ENCODE measurements around the gene EPS8L1. TPM values are rescaled to one million over a fixed set of nuclear protein-coding genes. Genes with fewer than 3 reads are reported as not detected.

Gene EPS8L1
- total RNA-seq, 1 donor from 2014 or later: 0.88 TPM

DNA sequence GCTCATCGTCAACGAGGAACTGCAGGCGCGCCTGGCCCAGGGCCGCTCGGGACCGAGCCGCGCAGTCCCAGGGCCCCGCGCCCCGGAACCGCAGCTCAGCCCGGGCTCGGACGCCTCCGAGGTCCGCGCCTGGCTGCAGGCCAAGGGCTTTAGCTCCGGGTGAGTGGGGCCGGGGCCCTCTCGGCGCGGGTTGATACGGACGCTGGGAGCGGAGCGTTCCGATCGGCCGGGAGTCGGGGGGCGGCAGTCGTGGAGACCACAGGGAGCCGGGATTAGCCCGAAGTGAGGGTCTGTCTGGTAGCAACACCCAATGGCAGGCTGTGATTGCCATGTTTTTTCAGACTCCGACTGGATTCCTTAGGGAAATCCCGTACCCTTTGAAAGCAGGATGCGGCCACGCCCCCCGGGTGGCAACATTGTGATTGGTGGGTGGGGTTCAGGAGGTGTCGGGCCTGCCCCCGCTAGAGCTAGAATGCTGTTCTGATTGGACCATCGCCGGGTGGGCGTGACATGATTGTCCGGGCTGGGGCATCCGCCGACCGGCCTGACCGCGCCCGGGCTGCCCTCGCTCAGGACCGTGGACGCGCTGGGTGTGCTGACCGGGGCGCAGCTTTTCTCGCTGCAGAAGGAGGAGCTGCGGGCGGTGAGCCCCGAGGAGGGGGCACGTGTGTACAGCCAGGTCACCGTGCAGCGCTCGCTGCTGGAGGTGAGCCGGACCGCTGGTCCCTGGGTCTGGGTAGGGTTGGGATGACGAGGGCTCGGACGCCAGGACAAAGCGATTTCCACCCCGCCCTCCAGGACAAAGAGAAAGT is 11.3 kb downstream of the EPS8L1 start:
- Histone ChIP-seq H3K27me3 (ENCODE audit: low read depth) (peaks cover 48% of the 10 kb centered on the region), H3K27ac (replicated peaks) (peak overlapping the region; percentile 64), H3K4me1 (peaks cover 46% of the 10 kb centered on the region), H3K9me3 (replicated peaks) (no peaks in the 10 kb centered on the region), H3K36me3 (peaks cover 17% of the 10 kb centered on the region), H3K4me3 (peak overlapping the region; percentile 70)
- TF ChIP-seq, protein P1, sequence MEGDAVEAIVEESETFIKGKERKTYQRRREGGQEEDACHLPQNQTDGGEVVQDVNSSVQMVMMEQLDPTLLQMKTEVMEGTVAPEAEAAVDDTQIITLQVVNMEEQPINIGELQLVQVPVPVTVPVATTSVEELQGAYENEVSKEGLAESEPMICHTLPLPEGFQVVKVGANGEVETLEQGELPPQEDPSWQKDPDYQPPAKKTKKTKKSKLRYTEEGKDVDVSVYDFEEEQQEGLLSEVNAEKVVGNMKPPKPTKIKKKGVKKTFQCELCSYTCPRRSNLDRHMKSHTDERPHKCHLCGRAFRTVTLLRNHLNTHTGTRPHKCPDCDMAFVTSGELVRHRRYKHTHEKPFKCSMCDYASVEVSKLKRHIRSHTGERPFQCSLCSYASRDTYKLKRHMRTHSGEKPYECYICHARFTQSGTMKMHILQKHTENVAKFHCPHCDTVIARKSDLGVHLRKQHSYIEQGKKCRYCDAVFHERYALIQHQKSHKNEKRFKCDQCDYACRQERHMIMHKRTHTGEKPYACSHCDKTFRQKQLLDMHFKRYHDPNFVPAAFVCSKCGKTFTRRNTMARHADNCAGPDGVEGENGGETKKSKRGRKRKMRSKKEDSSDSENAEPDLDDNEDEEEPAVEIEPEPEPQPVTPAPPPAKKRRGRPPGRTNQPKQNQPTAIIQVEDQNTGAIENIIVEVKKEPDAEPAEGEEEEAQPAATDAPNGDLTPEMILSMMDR (IDR thresholded peaks at IDR 0.05; ENCODE audit: borderline replicate concordance): no peak
- DNase-seq: peak; percentile 96
- intact Hi-C loops (cut with micrococcal nuclease): no loop called here

DNA sequence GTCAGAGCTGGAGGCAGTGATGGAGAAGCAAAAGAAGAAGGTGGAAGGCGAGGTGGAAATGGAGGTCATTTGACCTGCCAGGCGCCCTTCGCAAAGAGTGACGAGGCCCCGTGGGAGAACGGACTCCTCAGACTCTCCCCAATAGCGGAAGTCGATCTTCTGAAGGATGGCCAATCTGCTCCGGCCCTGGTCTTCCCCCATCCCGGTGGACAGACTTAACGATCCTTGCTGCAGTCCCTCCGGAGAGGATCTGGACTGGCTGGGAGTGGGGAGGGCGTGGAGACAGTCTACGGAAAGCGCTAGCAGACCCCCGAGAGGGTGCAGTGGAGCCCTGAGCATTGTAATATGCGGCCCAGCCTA is 11.9 kb downstream of the EPS8L1 start:
- Histone ChIP-seq H3K9me3 (replicated peaks) (no peaks in the 10 kb centered on the region), H3K36me3 (peaks cover 22% of the 10 kb centered on the region), H3K27me3 (ENCODE audit: low read depth) (peaks cover 42% of the 10 kb centered on the region), H3K4me1 (peaks cover 42% of the 10 kb centered on the region), H3K4me3 (peak overlapping the region; percentile 70), H3K27ac (replicated peaks) (peak overlapping the region; percentile 64)
- no peak for DNase-seq
- intact Hi-C loops (cut with micrococcal nuclease): no loop called here
- TF ChIP-seq, protein P1 (IDR thresholded peaks at IDR 0.05; ENCODE audit: borderline replicate concordance): no peak

DNA sequence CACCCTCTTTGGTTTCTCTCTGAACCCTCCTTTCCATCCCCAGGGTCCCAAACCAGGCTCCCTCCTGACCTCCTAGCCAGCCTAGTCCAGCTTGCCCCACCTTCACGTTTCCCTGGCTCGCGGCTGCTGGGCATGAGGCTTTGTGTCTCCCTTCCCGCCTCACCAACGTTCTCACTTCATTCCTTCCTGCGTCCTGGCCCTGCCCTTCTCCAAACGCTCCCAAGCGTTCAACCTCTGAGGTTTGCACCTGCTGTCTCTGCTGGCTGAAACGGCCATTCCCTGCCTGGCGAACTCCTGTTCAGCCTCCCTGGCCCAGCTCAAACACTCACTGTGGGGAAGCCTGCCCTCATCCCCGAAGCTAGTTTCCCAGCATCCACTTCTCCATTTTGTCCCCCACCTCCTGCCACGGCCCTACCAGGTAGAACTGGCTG is 12.4 kb downstream of the EPS8L1 start:
- Histone ChIP-seq H3K9me3 (replicated peaks) (no peaks in the 10 kb centered on the region), H3K4me1 (peaks cover 42% of the 10 kb centered on the region), H3K27me3 (ENCODE audit: low read depth) (peaks cover 37% of the 10 kb centered on the region), H3K27ac (replicated peaks) (peak overlapping the region; percentile 64), H3K36me3 (peaks cover 28% of the 10 kb centered on the region), H3K4me3 (peak overlapping the region; percentile 70)
- no peak for DNase-seq
- intact Hi-C loops (cut with micrococcal nuclease): no loop called here
- TF ChIP-seq, protein P1 (IDR thresholded peaks at IDR 0.05; ENCODE audit: borderline replicate concordance): no peak

DNA sequence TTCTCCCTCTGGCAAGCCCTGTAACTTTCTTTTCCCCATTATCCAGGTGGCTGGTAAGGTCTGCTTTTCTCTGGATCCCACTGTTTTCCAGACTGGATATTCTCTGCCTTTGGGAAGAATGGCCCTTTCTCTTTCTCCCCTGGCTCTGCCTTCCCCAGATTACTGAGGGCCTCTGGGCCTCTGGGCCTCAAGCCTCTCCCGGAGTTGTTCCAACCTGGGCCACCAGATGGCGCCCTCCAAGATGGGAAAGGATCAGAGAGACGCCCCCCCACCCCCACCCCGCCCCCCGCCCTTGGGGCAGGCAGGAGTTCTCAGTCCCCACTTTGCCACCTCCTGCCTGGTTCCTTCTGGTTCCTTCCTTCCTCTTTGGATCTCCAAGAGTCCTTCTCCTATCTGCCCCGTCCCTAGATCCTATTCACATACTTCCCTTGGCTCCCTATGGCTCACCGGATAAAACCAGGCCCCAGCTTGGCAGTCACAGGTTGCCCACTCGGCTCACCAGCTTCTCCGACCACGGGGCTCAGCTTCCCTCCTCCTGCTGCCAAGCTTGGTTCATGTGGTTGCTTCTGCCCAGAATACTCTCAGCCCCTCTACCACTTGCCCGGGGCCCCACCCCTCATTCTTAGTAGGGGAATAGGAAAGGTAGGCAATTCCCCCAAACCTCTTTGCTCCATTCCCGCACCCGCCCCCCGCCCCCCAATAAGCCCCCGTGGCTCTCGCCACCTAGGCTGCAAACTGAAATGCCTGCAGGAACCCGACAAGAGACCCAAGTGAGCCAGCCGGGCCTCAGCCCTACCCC is 13.1 kb downstream of the EPS8L1 start:
- Histone ChIP-seq H3K27me3 (ENCODE audit: low read depth) (peaks cover 30% of the 10 kb centered on the region), H3K9me3 (replicated peaks) (no peaks in the 10 kb centered on the region), H3K4me3 (peak overlapping the region; percentile 70), H3K36me3 (peaks cover 28% of the 10 kb centered on the region), H3K27ac (replicated peaks) (peak overlapping the region; percentile 64), H3K4me1 (peaks cover 42% of the 10 kb centered on the region)
- intact Hi-C loops (cut with micrococcal nuclease): no loop called here
- peak; percentile 76 for DNase-seq
- TF ChIP-seq, protein P1 (IDR thresholded peaks at IDR 0.05; ENCODE audit: borderline replicate concordance): peak; percentile 90

DNA sequence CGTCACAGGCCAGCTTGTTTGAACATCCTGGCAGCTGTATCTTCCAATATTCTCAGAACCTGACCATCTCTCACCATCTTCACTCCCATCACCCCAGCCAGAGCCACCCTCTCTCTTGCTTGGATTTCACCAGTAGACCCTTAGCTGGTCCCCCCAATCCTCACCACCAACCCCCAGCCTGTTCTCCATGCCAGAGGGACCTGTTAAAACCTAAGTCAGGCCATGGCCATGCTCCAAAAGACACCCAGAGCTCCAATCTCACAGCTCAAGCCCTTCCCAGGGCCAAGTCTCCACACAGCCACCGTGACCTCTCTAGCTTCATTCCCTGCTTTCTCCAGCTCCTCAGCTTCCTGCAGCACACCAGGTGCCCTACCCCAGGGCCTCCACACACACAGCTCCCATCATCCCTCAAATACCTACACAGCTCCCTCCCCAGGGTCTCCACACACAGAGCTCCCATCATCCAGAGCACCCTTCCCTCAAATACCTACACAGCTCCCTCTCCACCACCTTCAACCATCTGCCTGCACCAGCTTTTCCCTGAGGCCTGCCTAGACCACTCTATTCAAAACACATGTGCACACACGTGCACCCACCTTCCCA is 13.8 kb downstream of the EPS8L1 start:
- no peaks in the 10 kb centered on the region for H3K9me3 ChIP-seq (replicated peaks)
- H3K27ac ChIP-seq (replicated peaks): no peak overlapping the region
- TF ChIP-seq, protein P1 (IDR thresholded peaks at IDR 0.05; ENCODE audit: borderline replicate concordance): no peak
- intact Hi-C loops (cut with micrococcal nuclease): no loop called here
- H3K27me3 ChIP-seq (ENCODE audit: low read depth): peaks cover 23% of the 10 kb centered on the region
- no peak overlapping the region for H3K4me3 ChIP-seq
- H3K36me3 ChIP-seq: peaks cover 32% of the 10 kb centered on the region
- no peak for DNase-seq
- H3K4me1 ChIP-seq: peaks cover 42% of the 10 kb centered on the region

Measured in left ventricle myocardium inferior (tissue), 1 donor.